H9 (cell line): ENCODE measurements around the gene FARS2. TPM values are rescaled to one million over a fixed set of nuclear protein-coding genes. Genes with fewer than 3 reads are reported as not detected.

Experiments used
- DNase-seq: peaks from one replicate; pipeline ENCODE4 v3.0.0-alpha.2; 2017
- H2AFZ ChIP-seq: one replicate; pipeline ENCODE4 v1.6.1; 2013; ENCODE audit warnings: mild to moderate bottlenecking, low read length, control low read depth, moderate library complexity
- H2AK5ac ChIP-seq: 2 replicates; pipeline ENCODE4 v1.6.1; 2013; ENCODE audit warnings: low read length, control low read depth, mixed read lengths; ENCODE audit not compliant: insufficient read length
- H2BK120ac ChIP-seq: one replicate; pipeline ENCODE4 v1.6.1; 2013; ENCODE audit warnings: low read depth, mild to moderate bottlenecking, low read length, control low read depth, inconsistent platforms; ENCODE audit not compliant: poor library complexity, severe bottlenecking
- H2BK12ac ChIP-seq: 2 replicates; pipeline ENCODE4 v1.6.1; 2013; ENCODE audit warnings: low read length, control low read depth, mixed read lengths, low read depth; ENCODE audit not compliant: insufficient read length
- H2BK15ac ChIP-seq: 2 replicates; pipeline ENCODE4 v1.6.1; 2013; ENCODE audit warnings: low read depth, low read length, control low read depth
- H2BK20ac ChIP-seq: one replicate; pipeline ENCODE4 v1.6.1; 2013; ENCODE audit warnings: low read depth, mild to moderate bottlenecking, low read length, control low read depth, inconsistent platforms; ENCODE audit not compliant: poor library complexity, severe bottlenecking
- H2BK5ac ChIP-seq: 2 replicates; pipeline ENCODE4 v1.6.1; 2013; ENCODE audit warnings: low read length, control low read depth, mixed read lengths; ENCODE audit not compliant: insufficient read length
- H3K14ac ChIP-seq: 2 replicates; pipeline ENCODE4 v1.6.1; 2013; ENCODE audit warnings: low read length, control low read depth; ENCODE audit not compliant: insufficient read depth
- H3K18ac ChIP-seq: 2 replicates; pipeline ENCODE4 v1.6.1; 2013; ENCODE audit warnings: low read depth, mild to moderate bottlenecking, mixed read lengths, low read length, control low read depth; ENCODE audit not compliant: insufficient read length
- H3K23ac ChIP-seq: 2 replicates; pipeline ENCODE4 v1.6.1; 2013; ENCODE audit warnings: low read length, control low read depth, mixed read lengths, low read depth; ENCODE audit not compliant: insufficient read length
- H3K23me2 ChIP-seq: 2 replicates; pipeline ENCODE4 v1.6.1; 2013; ENCODE audit warnings: low read depth, mild to moderate bottlenecking, mixed read lengths, low read length, control low read depth; ENCODE audit not compliant: insufficient read length, poor library complexity, severe bottlenecking
- H3K27ac ChIP-seq: 2 replicates; pipeline ENCODE4 v1.5.1; 2013; ENCODE audit warnings: low read length, control low read depth, mixed read lengths, low read depth; ENCODE audit not compliant: insufficient read length
- H3K27me3 ChIP-seq: 2 replicates; pipeline ENCODE4 v1.6.1; 2013; ENCODE audit warnings: low read length, control low read depth, inconsistent platforms; ENCODE audit not compliant: insufficient read depth
- H3K4ac ChIP-seq: 2 replicates; pipeline ENCODE4 v1.6.1; 2013; ENCODE audit warnings: low read depth, mild to moderate bottlenecking, control low read depth, inconsistent platforms, low read length, moderate library complexity
- H3K4me1 ChIP-seq: 2 replicates; pipeline ENCODE4 v1.6.1; 2013; ENCODE audit warnings: low read length, control low read depth, inconsistent platforms; ENCODE audit not compliant: insufficient read depth
- H3K4me2 ChIP-seq: 2 replicates; pipeline ENCODE4 v1.6.1; 2013; ENCODE audit warnings: low read length, control low read depth, mixed read lengths; ENCODE audit not compliant: insufficient read length, insufficient read depth
- H3K56ac ChIP-seq: 2 replicates; pipeline ENCODE4 v1.6.1; 2013; ENCODE audit warnings: low read depth, mild to moderate bottlenecking, mixed read lengths, low read length, control low read depth; ENCODE audit not compliant: insufficient read length
- H3K79me1 ChIP-seq: 2 replicates; pipeline ENCODE4 v1.6.1; 2013; ENCODE audit warnings: low read depth, mild to moderate bottlenecking, moderate library complexity, low read length, control low read depth, inconsistent platforms; ENCODE audit not compliant: insufficient read depth, poor library complexity, severe bottlenecking
- H3K79me2 ChIP-seq: 2 replicates; pipeline ENCODE4 v1.6.1; 2013; ENCODE audit warnings: low read length, control low read depth, inconsistent platforms; ENCODE audit not compliant: insufficient read depth
- H3K9ac ChIP-seq: 2 replicates; pipeline ENCODE4 v1.6.1; 2013; ENCODE audit warnings: low read length, control low read depth, mixed read lengths; ENCODE audit not compliant: insufficient read length; ENCODE audit errors: extremely low read depth
- H3K9me3 ChIP-seq: one replicate; pipeline ENCODE4 v1.6.1; 2013; ENCODE audit warnings: low read depth, low read length, inconsistent platforms; ENCODE audit not compliant: control insufficient read depth
- H3T11ph ChIP-seq: one replicate; pipeline ENCODE4 v1.6.1; 2013; ENCODE audit warnings: mild to moderate bottlenecking, low read length, control low read depth, inconsistent platforms
- H4K20me1 ChIP-seq: one replicate; pipeline ENCODE4 v1.6.1; 2013; ENCODE audit not compliant: control insufficient read depth, insufficient read length, insufficient read depth
- H4K5ac ChIP-seq: 2 replicates; pipeline ENCODE4 v1.6.1; 2013; ENCODE audit warnings: low read depth, mild to moderate bottlenecking, mixed read lengths, low read length, control low read depth; ENCODE audit not compliant: insufficient read length
- H4K8ac ChIP-seq: replicated peaks from 2 replicates; pipeline ENCODE4 v1.6.1; 2013; ENCODE audit warnings: low read length, control low read depth, mixed read lengths, low read depth; ENCODE audit not compliant: insufficient read length
- H4K91ac ChIP-seq: 2 replicates; pipeline ENCODE4 v1.6.1; 2013; ENCODE audit warnings: low read depth, mild to moderate bottlenecking, moderate library complexity, mixed read lengths, low read length, control low read depth; ENCODE audit not compliant: insufficient read length
- H3K27ac Mint-ChIP-seq, 3 experiments: 2 replicates in 2 of 3; 3 replicates in 1 of 3; pipeline ENCODE4 v1.8.0; 2020 to 2021; ENCODE audit warnings: mixed read lengths in 3 of 3, mild to moderate bottlenecking in 1 of 3, moderate library complexity in 1 of 3
- H3K27me3 Mint-ChIP-seq: 2 replicates; pipeline ENCODE4 v1.8.0; 2021; ENCODE audit warnings: low read depth, mild to moderate bottlenecking, moderate library complexity, mixed read lengths
- H3K36me3 Mint-ChIP-seq, 3 experiments: 2 replicates in 2 of 3; 3 replicates in 1 of 3; pipeline ENCODE4 v1.8.0; 2020 to 2021; ENCODE audit warnings: low read depth in 3 of 3, mixed read lengths in 3 of 3; ENCODE audit not compliant: insufficient read depth in 1 of 3
- H3K4me1 Mint-ChIP-seq, 2 experiments: 2 replicates each; pipeline ENCODE4 v1.8.0; 2020; ENCODE audit warnings: mixed read lengths in 2 of 2
- H3K4me3 Mint-ChIP-seq, 2 experiments: 2 replicates in 1 of 2; 3 replicates in 1 of 2; pipeline ENCODE4 v1.8.0; 2020 to 2021; ENCODE audit warnings: mild to moderate bottlenecking in 2 of 2, mixed read lengths in 2 of 2, moderate library complexity in 1 of 2
- H3K9me3 Mint-ChIP-seq, 2 experiments: 2 replicates in 1 of 2; 3 replicates in 1 of 2; pipeline ENCODE4 v1.8.0; 2020; ENCODE audit warnings: mild to moderate bottlenecking in 2 of 2, mixed read lengths in 2 of 2, moderate library complexity in 1 of 2
- WGBS: extraction: QIAGEN DNeasy Blood & Tissue Kit; methylation state at CpG from one replicate; pipeline ENCODE4 v1.1.7; 2013; ENCODE audit warnings: missing lambda C conversion rate, low lambda C conversion rate, mixed read lengths; ENCODE audit not compliant: insufficient read length; ENCODE audit errors: extremely low coverage; 5-methylcytosine and 5-hydroxymethylcytosine counted together
- total RNA-seq: library from RNA; stranded (reverse); gene quantifications from 2 replicates; pipeline ENCODE4 v1.2.1, GENCODE V29; 2021
- TF ChIP-seq, protein P1 (sequence below): fragments of 200-600 bp; sonication (generic); conservative IDR thresholded peaks from 3 replicates; pipeline ENCODE4 v1.8.0; 2021; ENCODE audit warnings: antibody characterized with exemption, mild to moderate bottlenecking

The FARS2 gene
- total RNA-seq, 1 experiment from 2014 or later: 8.5 TPM

DNA sequence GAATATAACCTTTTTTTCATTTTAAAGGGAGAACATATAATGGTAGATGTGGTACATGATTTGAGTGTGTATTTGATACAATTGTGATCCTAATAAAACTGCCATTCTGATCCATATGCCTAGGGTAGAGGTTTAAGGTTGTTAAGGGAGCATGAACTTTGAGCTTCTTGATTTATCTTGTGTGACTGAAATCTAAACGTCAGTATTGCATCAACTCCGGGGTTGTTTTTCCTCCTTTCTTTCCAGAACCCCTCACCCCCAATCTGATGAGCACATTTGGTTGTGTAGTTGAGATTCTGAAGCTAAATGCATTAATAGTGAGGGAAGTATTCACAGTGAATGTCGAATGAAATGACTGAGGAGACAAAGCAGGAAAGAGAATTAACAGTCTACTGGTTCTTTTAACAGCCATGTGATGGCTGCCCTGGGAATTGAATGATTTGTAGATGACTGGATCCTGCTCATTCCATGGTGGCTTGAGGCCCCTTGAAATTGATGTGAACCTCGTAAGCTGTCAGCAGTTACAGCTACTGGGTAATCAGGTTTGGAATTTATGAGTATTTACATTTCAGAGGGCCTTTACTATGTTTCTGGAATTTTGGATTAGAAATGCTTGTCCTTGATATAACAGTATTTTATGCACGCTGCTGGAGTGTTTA is 44.8 kb downstream of the FARS2 start:
- H3K4ac ChIP-seq: no peak overlapping the region
- H3K14ac ChIP-seq: no peak overlapping the region
- Mint-ChIP-seq H3K4me3 (no peak overlapping the region), H3K9me3 (no peaks in the 10 kb centered on the region), H3K27ac (no peak overlapping the region; a peak in 1 of 7 replicates), H3K27me3 (peaks cover 7% of the 10 kb centered on the region), H3K36me3 (no peaks in the 10 kb centered on the region), H3K4me1 (peaks cover 9 to 20% of the 10 kb centered on the region in 2 experiments)
- no peaks in the 10 kb centered on the region for H4K20me1 ChIP-seq
- no peak overlapping the region for H2BK12ac ChIP-seq
- no peak overlapping the region for H4K5ac ChIP-seq
- H2BK5ac ChIP-seq: no peak overlapping the region
- no peaks in the 10 kb centered on the region for H3K27me3 ChIP-seq
- no peak overlapping the region for H3K4me2 ChIP-seq
- H3T11ph ChIP-seq: no peak overlapping the region
- TF ChIP-seq, protein P1, sequence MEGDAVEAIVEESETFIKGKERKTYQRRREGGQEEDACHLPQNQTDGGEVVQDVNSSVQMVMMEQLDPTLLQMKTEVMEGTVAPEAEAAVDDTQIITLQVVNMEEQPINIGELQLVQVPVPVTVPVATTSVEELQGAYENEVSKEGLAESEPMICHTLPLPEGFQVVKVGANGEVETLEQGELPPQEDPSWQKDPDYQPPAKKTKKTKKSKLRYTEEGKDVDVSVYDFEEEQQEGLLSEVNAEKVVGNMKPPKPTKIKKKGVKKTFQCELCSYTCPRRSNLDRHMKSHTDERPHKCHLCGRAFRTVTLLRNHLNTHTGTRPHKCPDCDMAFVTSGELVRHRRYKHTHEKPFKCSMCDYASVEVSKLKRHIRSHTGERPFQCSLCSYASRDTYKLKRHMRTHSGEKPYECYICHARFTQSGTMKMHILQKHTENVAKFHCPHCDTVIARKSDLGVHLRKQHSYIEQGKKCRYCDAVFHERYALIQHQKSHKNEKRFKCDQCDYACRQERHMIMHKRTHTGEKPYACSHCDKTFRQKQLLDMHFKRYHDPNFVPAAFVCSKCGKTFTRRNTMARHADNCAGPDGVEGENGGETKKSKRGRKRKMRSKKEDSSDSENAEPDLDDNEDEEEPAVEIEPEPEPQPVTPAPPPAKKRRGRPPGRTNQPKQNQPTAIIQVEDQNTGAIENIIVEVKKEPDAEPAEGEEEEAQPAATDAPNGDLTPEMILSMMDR: no peak
- no peak overlapping the region for H2BK20ac ChIP-seq
- DNase-seq: no peak
- H3K23ac ChIP-seq: no peak overlapping the region
- H3K18ac ChIP-seq: no peak overlapping the region
- WGBS: no CpG with 5 or more reads among the region's 5 CpGs
- no peaks in the 10 kb centered on the region for H3K9me3 ChIP-seq
- H2AK5ac ChIP-seq: no peak overlapping the region
- H4K8ac ChIP-seq: no peak overlapping the region
- no peak overlapping the region for H3K27ac ChIP-seq
- no peak overlapping the region for H2BK120ac ChIP-seq
- H2AFZ ChIP-seq: no peak overlapping the region
- H3K56ac ChIP-seq: no peak overlapping the region
- H3K23me2 ChIP-seq: no peaks in the 10 kb centered on the region
- H3K79me2 ChIP-seq: no peaks in the 10 kb centered on the region
- no peak overlapping the region for H2BK15ac ChIP-seq
- H4K91ac ChIP-seq: no peak overlapping the region
- no peak overlapping the region for H3K9ac ChIP-seq
- 0 out of 2 replicates have a peak, but pooled peaks cover 1% of the 10 kb centered on the region for H3K4me1 ChIP-seq
- H3K79me1 ChIP-seq: no peaks in the 10 kb centered on the region
